ENCODE data around the gene CD38. TPM values are rescaled to one million over a fixed set of nuclear protein-coding genes. Genes with fewer than 3 reads are reported as not detected.
A peak's percentile ranks its signal among the peaks of the same experiment; 100 is the strongest.

The CD38 gene
- total and polyA plus RNA-seq, 2 of the 13 experiments (the other 11 are each of a cell fraction or from before 2014, with no cell fraction given): not detected

DNA sequence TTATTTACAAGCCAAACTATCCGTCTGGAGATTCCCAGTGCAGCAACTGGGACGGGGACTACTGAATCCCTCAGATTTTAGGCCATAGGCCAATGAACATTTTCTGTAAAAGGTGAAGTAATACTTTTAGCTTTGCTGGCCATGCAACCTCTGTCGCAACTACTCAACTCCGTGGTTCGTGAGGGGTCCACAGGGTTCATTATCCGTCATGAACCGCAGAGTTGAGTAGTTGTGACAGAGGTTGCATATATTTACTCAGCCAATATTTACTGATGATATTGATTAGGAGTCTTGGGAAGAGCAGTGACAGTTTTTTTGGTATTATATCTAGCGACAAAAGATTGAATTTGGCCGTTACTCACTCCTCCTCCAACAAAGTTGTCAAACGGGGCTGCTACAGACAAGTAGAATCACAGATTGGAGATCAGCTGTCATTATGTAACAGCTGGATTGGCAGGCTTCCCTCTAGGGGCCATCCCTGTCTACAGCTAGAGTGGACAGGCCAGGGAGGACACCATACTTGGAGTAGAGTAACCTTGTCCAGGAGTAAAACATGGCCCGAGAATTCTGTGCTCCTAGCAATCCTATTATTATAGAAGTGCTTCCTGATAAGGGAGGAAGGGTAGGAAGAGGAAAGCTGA lies 37.2 kb upstream of the CD38 start (continued):
- TF ChIP-seq, protein P1, sequence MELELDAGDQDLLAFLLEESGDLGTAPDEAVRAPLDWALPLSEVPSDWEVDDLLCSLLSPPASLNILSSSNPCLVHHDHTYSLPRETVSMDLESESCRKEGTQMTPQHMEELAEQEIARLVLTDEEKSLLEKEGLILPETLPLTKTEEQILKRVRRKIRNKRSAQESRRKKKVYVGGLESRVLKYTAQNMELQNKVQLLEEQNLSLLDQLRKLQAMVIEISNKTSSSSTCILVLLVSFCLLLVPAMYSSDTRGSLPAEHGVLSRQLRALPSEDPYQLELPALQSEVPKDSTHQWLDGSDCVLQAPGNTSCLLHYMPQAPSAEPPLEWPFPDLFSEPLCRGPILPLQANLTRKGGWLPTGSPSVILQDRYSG (CRISPR knock-in tag; IDR thresholded peaks at IDR 0.05): no peak
- peak; percentile 30; the same call in 1 of the 2 replicates for TF ChIP-seq IRF2 (CRISPR knock-in tag; IDR thresholded peaks at IDR 0.05)
- no peak for TF ChIP-seq ZNF616 (CRISPR knock-in tag; IDR thresholded peaks at IDR 0.05; ENCODE audit: low read depth)
- no peak for TF ChIP-seq ZUFSP (CRISPR knock-in tag; IDR thresholded peaks at IDR 0.05; ENCODE audit: borderline replicate concordance)
- no peak for TF ChIP-seq NONO (IDR thresholded peaks at IDR 0.05)
- no peak for TF ChIP-seq NONO (CRISPR knock-in tag; conservative IDR thresholded peaks at IDR 0.05)
- TF ChIP-seq SALL2 (CRISPR knock-in tag; IDR thresholded peaks at IDR 0.05): no peak
- peak; percentile 65; the same call in 1 of the 2 replicates for TF ChIP-seq GFI1 (CRISPR knock-in tag; IDR thresholded peaks at IDR 0.05; ENCODE audit: borderline replicate concordance)
- no peak for TF ChIP-seq ZNF350 (CRISPR knock-in tag; IDR thresholded peaks at IDR 0.05; ENCODE audit: borderline replicate concordance, low read depth)
- TF ChIP-seq MEIS2 (CRISPR knock-in tag; IDR thresholded peaks at IDR 0.05): peak; percentile 47; the same call in 1 of the 2 replicates
- no peak for TF ChIP-seq ZNF589 (CRISPR knock-in tag; conservative IDR thresholded peaks at IDR 0.05)
- TF ChIP-seq PHF5A (CRISPR knock-in tag; IDR thresholded peaks at IDR 0.05; ENCODE audit: low read depth, unreplicated experiment): no peak
- 0 out of 2 replicates have a peak, but pooled peaks have one; percentile 59 for TF ChIP-seq NFKBIZ (CRISPR knock-in tag; IDR thresholded peaks at IDR 0.05)
- TF ChIP-seq GRHL1 (CRISPR knock-in tag; conservative IDR thresholded peaks at IDR 0.05): no peak
- TF ChIP-seq, protein P2, sequence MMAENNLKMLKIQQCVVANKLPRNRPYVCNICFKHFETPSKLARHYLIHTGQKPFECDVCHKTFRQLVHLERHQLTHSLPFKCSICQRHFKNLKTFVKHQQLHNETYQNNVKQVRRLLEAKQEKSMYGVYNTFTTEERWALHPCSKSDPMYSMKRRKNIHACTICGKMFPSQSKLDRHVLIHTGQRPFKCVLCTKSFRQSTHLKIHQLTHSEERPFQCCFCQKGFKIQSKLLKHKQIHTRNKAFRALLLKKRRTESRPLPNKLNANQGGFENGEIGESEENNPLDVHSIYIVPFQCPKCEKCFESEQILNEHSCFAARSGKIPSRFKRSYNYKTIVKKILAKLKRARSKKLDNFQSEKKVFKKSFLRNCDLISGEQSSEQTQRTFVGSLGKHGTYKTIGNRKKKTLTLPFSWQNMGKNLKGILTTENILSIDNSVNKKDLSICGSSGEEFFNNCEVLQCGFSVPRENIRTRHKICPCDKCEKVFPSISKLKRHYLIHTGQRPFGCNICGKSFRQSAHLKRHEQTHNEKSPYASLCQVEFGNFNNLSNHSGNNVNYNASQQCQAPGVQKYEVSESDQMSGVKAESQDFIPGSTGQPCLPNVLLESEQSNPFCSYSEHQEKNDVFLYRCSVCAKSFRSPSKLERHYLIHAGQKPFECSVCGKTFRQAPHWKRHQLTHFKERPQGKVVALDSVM (CRISPR knock-in tag; IDR thresholded peaks at IDR 0.05): no peak
- no peak for TF ChIP-seq ZNF629 (CRISPR knock-in tag; conservative IDR thresholded peaks at IDR 0.05)
- TF ChIP-seq ZNF678 (CRISPR knock-in tag; IDR thresholded peaks at IDR 0.05): no peak
- TF ChIP-seq, protein P3, sequence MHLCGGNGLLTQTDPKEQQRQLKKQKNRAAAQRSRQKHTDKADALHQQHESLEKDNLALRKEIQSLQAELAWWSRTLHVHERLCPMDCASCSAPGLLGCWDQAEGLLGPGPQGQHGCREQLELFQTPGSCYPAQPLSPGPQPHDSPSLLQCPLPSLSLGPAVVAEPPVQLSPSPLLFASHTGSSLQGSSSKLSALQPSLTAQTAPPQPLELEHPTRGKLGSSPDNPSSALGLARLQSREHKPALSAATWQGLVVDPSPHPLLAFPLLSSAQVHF (CRISPR knock-in tag; IDR thresholded peaks at IDR 0.05): no peak
- TF ChIP-seq KAT8 (CRISPR knock-in tag; IDR thresholded peaks at IDR 0.05): peak; percentile 48; the same call in 1 of the 2 replicates
